Esophagus squamous epithelium (tissue), 5 donors: ENCODE results near the gene KIF26A. TPM values are rescaled to one million over a fixed set of nuclear protein-coding genes. Genes with fewer than 3 reads are reported as not detected.

Source experiments
- DNase-seq: peaks from one replicate; lab custom pipeline; 2025; lab: John Stamatoyannopoulos, UW
- H3K27ac ChIP-seq, 4 donors: fragments of 200-600 bp; sonication (generic); one replicate each; pipeline ENCODE4 v1.5.1; 2016 to 2019; ENCODE audit warnings: mild to moderate bottlenecking in 1 of 4
- H3K27me3 ChIP-seq, 4 donors: fragments of 200-600 bp; sonication (generic); 1 replicate in 3 of 4; 2 replicates in 1 of 4; pipeline versions ENCODE4 v1.5.1 to v1.6.0; 2017 to 2021; ENCODE audit warnings: antibody characterized with exemption in 1 of 4
- H3K36me3 ChIP-seq, 3 donors: fragments of 200-600 bp; sonication (generic); one replicate each; pipeline ENCODE4 v1.5.1; 2016 to 2019
- H3K4me1 ChIP-seq, 3 donors: fragments of 200-600 bp; sonication (generic); one replicate each; pipeline ENCODE4 v1.5.1; 2017 to 2019
- H3K4me3 ChIP-seq, 4 donors: fragments of 200-600 bp; sonication (generic); 1 replicate in 3 of 4; 2 replicates in 1 of 4; pipeline ENCODE4 v1.5.1; 2016 to 2019; ENCODE audit warnings: mild to moderate bottlenecking in 2 of 4, moderate library complexity in 1 of 4
- H3K9me3 ChIP-seq, 3 donors: fragments of 200-600 bp; sonication (generic); one replicate each; pipeline ENCODE4 v1.5.1; 2016 to 2019
- POLR2A ChIP-seq, 4 donors: fragments of 450-650 bp; IDR thresholded peaks; one replicate each; pipeline ENCODE4 v1.6.1; 2017; ENCODE audit warnings: antibody characterized with exemption in 4 of 4, mild to moderate bottlenecking in 4 of 4, moderate library complexity in 3 of 4
- WGBS, 2 donors: methylation state at CpG; one replicate each; pipeline ENCODE4 v1.1.5; 2018; 5-methylcytosine and 5-hydroxymethylcytosine counted together
- intact Hi-C: fragments of 100-400 bp; cut with DNase I; formaldehyde crosslinking; loops from one replicate; pipeline ENCODE4 v1.15.0; 2022
- total RNA-seq, 4 donors: library from RNA; depleted of rRNA; stranded (reverse); fragments of >200 nt; gene quantifications; one replicate each; pipeline ENCODE4 v1.1.0, GENCODE V29; 2016
- TF ChIP-seq, protein P1 (sequence below), 6 experiments: fragments of 450-650 bp in 4 of 6; fragments of 200-600 bp in 2 of 6; sonication (generic) in 2 of 6; IDR thresholded peaks; one replicate each; pipeline ENCODE4 v1.5.1; 2016 to 2019; ENCODE audit warnings: antibody characterized with exemption in 6 of 6, mild to moderate bottlenecking in 4 of 6, moderate library complexity in 4 of 6
- donor health status: DM: yes; HTN: yes; CAD: no.

The KIF26A gene
- total RNA-seq = 1 to 10 TPM in 2 of 4 donors, under 1 TPM in 2; 0.80 to 2.7 (median 0.96) TPM

GRCh38 chr14:104138098-104138717 lies at the start of gene KIF26A:
Gene KIF26A (plus strand): TSS chr14:104138587. CDS start chr14:104138723, 136 bp downstream.
- Histone ChIP-seq H3K4me1 (peaks cover 18 to 56% (median 31%) of the 10 kb centered on the region in 3 donors), H3K27ac (peak within 1 kb of the TSS in 2 of 4 donors; percentile 51 to 64), H3K27me3 (peaks cover 13 to 85% (median 23%) of the 10 kb centered on the region in 4 donors), H3K4me3 (peak within 1 kb of the TSS; percentile 21 to 67 (median 45)), H3K9me3 (no peaks in the 10 kb centered on the region), H3K36me3 (no peaks in the 10 kb centered on the region)
- TF ChIP-seq POLR2A (IDR thresholded peaks at IDR 0.05) = no peak
- TF ChIP-seq, protein P1, sequence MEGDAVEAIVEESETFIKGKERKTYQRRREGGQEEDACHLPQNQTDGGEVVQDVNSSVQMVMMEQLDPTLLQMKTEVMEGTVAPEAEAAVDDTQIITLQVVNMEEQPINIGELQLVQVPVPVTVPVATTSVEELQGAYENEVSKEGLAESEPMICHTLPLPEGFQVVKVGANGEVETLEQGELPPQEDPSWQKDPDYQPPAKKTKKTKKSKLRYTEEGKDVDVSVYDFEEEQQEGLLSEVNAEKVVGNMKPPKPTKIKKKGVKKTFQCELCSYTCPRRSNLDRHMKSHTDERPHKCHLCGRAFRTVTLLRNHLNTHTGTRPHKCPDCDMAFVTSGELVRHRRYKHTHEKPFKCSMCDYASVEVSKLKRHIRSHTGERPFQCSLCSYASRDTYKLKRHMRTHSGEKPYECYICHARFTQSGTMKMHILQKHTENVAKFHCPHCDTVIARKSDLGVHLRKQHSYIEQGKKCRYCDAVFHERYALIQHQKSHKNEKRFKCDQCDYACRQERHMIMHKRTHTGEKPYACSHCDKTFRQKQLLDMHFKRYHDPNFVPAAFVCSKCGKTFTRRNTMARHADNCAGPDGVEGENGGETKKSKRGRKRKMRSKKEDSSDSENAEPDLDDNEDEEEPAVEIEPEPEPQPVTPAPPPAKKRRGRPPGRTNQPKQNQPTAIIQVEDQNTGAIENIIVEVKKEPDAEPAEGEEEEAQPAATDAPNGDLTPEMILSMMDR (IDR thresholded peaks at IDR 0.05) = no peak
- intact Hi-C loops = loop anchor here (5.0 kb wide), 1 partner anchor 424 kb away; no protein-coding TSS in a partner anchor
- WGBS, 2 donors = no CpG with 5 or more reads among the region's 77 CpGs
- DNase-seq = no peak

GRCh38 chr14:104090071-104090748 lies 48.2 kb upstream of the KIF26A start:
- Histone ChIP-seq H3K27ac (no peak overlapping the region), H3K36me3 (no peaks in the 10 kb centered on the region), H3K27me3 (peaks cover 0 to 72% (median 3%) of the 10 kb centered on the region in 4 donors), H3K9me3 (no peaks in the 10 kb centered on the region), H3K4me3 (no peak overlapping the region), H3K4me1 (peaks cover 6 to 27% (median 10%) of the 10 kb centered on the region in 3 donors)
- intact Hi-C loops = loop anchor here (5.0 kb wide), 1 partner anchor 42 kb away; no protein-coding TSS in a partner anchor
- 87 to 89% methylated on average over 8 to 9 of the region's 20 CpGs for WGBS, 2 donors
- TF ChIP-seq, protein P1 (IDR thresholded peaks at IDR 0.05) = no peak
- TF ChIP-seq POLR2A (IDR thresholded peaks at IDR 0.05) = no peak
- no peak for DNase-seq

DNA sequence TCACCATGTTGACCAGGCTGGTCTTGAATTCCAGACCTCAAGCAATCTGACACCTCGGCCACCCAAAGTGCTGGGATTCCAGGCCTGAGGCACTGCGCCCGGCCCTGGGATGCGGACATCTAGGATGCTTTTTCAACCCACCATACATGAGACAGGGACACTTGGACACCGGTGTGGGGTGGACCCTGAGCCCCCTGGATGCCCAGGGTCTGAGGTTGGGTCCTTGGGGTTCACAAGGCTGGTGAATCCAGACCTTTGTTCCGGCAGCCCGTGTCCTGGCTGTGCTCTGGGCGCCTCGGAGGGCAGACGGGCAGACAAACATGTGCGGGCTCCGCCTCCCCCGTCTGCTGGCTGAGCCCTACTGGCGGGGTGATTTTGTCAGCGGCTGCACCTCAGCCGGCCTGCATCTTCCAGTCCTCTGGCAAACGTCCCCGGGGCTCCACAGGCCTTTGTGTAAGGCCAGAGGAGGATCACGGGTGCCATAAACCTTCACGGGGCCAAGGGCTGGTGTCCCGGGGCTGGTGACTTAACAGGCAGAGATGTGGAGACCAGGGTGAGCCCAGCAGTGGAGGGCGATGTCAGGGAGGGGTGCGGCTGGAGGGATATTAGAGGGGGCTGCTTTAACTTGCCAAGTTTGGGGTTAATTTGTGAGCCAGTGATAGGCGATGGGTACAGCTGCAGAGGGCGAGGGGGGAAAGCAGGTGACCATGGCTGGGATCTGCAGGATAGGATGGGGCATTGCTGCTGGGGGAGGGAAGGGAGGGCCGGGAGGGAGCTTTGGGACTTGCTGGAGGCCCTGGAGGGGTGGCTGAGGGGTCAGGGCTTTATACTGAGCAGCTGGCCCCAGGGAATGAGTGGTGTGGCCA lies 47.1 kb upstream of the KIF26A start:
- no peak for TF ChIP-seq POLR2A (IDR thresholded peaks at IDR 0.05)
- TF ChIP-seq, protein P1 (IDR thresholded peaks at IDR 0.05) = no peak
- Histone ChIP-seq H3K4me3 (no peak overlapping the region), H3K9me3 (no peaks in the 10 kb centered on the region), H3K27me3 (peaks cover 0 to 72% (median 0%) of the 10 kb centered on the region in 4 donors), H3K27ac (no peak overlapping the region), H3K4me1 (peaks cover 6 to 20% (median 10%) of the 10 kb centered on the region in 3 donors), H3K36me3 (no peaks in the 10 kb centered on the region)
- WGBS, 2 donors = 59 to 71% methylated on average over 14 of the region's 26 CpGs
- intact Hi-C loops = loop anchor here (5.0 kb wide), 1 partner anchor 41 kb away; no protein-coding TSS in a partner anchor
- DNase-seq = no peak

DNA sequence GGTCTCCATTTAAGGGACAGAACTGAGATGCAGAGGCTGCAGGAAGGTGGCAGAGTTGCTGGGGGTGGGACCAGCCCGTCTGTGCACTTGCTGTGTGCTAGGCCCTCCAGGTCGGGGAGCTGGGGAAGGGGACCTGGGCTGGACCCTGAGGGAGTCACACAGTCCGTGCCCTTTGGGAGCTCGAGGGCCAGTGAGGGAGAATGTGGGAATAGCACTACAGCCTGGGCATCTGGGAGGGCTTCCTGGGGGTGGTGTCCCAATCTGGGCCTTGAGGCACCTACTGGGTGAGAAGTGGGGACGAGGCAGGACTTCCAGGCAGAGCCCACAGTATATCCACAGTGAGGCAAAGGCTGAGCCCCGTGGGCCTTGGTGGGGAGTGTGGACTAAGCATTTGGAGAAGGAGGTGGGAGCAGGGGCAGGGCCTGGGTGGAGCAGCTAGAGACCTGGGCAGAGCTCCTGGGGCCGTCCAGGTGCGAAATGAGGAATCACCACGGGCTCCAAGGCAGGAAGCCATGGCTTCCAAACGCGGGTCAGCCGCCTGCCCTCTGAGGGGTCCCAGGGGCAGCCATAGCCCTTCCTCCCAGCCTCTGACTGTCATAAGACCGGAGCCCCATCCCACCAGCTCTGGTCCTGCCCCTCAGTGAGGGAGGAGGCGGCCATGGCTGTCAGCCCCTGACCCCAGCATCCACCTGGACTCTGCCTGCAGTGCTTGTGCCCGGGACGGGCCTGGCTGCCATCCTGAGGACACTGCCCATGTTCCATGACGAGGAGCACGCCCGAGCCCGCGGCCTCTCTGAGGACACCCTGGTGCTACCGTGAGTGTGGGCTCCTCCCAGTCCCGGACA lies 46.2 kb upstream of the KIF26A start:
- 55 to 67% methylated on average over 3 to 14 of the region's 23 CpGs for WGBS, 2 donors
- TF ChIP-seq, protein P1 (IDR thresholded peaks at IDR 0.05) = no peak
- no peak for TF ChIP-seq POLR2A (IDR thresholded peaks at IDR 0.05)

More for the DNA sequence above, 46.2 kb upstream of the KIF26A start:
- intact Hi-C loops = loop anchor here (5.0 kb wide), 1 partner anchor 40 kb away; no protein-coding TSS in a partner anchor
- Histone ChIP-seq H3K9me3 (no peaks in the 10 kb centered on the region), H3K36me3 (no peaks in the 10 kb centered on the region), H3K27ac (no peak overlapping the region), H3K4me1 (peaks cover 6 to 20% (median 10%) of the 10 kb centered on the region in 3 donors), H3K4me3 (no peak overlapping the region), H3K27me3 (peaks cover 0 to 65% (median 0%) of the 10 kb centered on the region in 4 donors)
- DNase-seq = no peak
